ENCODE results near the gene HTR3D.

- TF ChIP-seq CTCF (IDR thresholded peaks at IDR 0.05; ENCODE audit: low read depth, low read length) (no peak), EZH2phosphoT487 (IDR thresholded peaks at IDR 0.05; ENCODE audit: low read depth) (no peak)
Measured at GRCh38 chr3:184011937-184012889, 19.3 kb upstream of the HTR3D start.
